IMR-90 (cell line): ENCODE measurements around the gene FERMT3. TPM values are rescaled to one million over a fixed set of nuclear protein-coding genes. Genes with fewer than 3 reads are reported as not detected.

Experiments
- ATAC-seq: fragments of 200-7000 bp; cut with Tn5 transposase; 2 replicates; pipeline ENCODE4 v1.9.1; 2020; ENCODE audit warnings: low read depth, mild to moderate bottlenecking, moderate library complexity
- BruUV-seq: library from RNA; stranded (reverse); fragments of 400-500 nt; replicated peaks from 2 replicates; lab custom pipeline; 2021; lab: Mats Ljungman, UMichigan
- CTCF ChIA-PET: fragments of 300-600 bp; formaldehyde crosslinking; extraction: SDS; loops from one replicate; lab custom pipeline; 2021; ENCODE audit warnings: antibody characterized with exemption; lab: Yijun Ruan, JAX
- POLR2A ChIA-PET: fragments of 300-600 bp; sonication (Branson Sonifier 250); formaldehyde crosslinking; loops from one replicate; lab custom pipeline; 2022; ENCODE audit warnings: antibody characterized with exemption; ENCODE audit not compliant: unreplicated experiment; lab: Charles Lee
- DNase-seq: peaks from one replicate; pipeline ENCODE4 v3.0.0; 2013
- H2AFZ ChIP-seq: replicated peaks from 2 replicates; pipeline ENCODE3; 2013; ENCODE audit warnings: low read length, mild to moderate bottlenecking; ENCODE audit not compliant: poor library complexity
- H2AK5ac ChIP-seq: 2 replicates; pipeline ENCODE4 v1.6.1; 2013; ENCODE audit warnings: low read depth, low read length, inconsistent platforms
- H2AK9ac ChIP-seq: replicated peaks from 2 replicates; pipeline ENCODE3; 2013; ENCODE audit warnings: mild to moderate bottlenecking, low read depth, low read length, moderate library complexity; ENCODE audit not compliant: poor library complexity
- H2BK120ac ChIP-seq: 2 replicates; pipeline ENCODE4 v1.6.1; 2013; ENCODE audit warnings: low read depth, low read length, inconsistent platforms
- H2BK15ac ChIP-seq: 3 replicates; pipeline ENCODE4 v1.6.1; 2013; ENCODE audit warnings: low read depth, low read length, inconsistent platforms
- H2BK20ac ChIP-seq: 2 replicates; pipeline ENCODE4 v1.6.1; 2013; ENCODE audit warnings: low read depth, mild to moderate bottlenecking, inconsistent platforms, low read length, moderate library complexity
- H2BK5ac ChIP-seq: 2 replicates; pipeline ENCODE4 v1.6.1; 2013; ENCODE audit warnings: mild to moderate bottlenecking, low read depth, low read length, inconsistent platforms; ENCODE audit not compliant: poor library complexity, severe bottlenecking
- H3K14ac ChIP-seq: replicated peaks from 2 replicates; pipeline ENCODE4 v1.6.1; 2013; ENCODE audit warnings: low read depth, low read length, inconsistent platforms
- H3K18ac ChIP-seq: 2 replicates; pipeline ENCODE4 v1.6.1; 2013; ENCODE audit warnings: low read depth, low read length, control low read depth
- H3K23ac ChIP-seq: 2 replicates; pipeline ENCODE4 v1.6.1; 2013; ENCODE audit warnings: low read depth, low read length, inconsistent platforms
- H3K27ac ChIP-seq: 2 replicates; pipeline ENCODE4 v1.5.1; 2013; ENCODE audit warnings: mild to moderate bottlenecking, control low read depth, low read length; ENCODE audit not compliant: insufficient read depth
- H3K27me3 ChIP-seq: 2 replicates; pipeline ENCODE4 v1.6.1; 2013; ENCODE audit warnings: low read length; ENCODE audit not compliant: control insufficient read depth, insufficient read depth
- H3K36me3 ChIP-seq: 2 replicates; pipeline ENCODE4 v1.6.1; 2013; ENCODE audit warnings: low read length, mixed read lengths; ENCODE audit not compliant: control insufficient read depth, insufficient read depth
- H3K4ac ChIP-seq: 2 replicates; pipeline ENCODE4 v1.6.1; 2013; ENCODE audit warnings: low read depth, low read length, inconsistent platforms
- H3K4me1 ChIP-seq: 2 replicates; pipeline ENCODE4 v1.6.1; 2013; ENCODE audit warnings: low read length, mixed read lengths; ENCODE audit not compliant: control insufficient read depth, insufficient read depth
- H3K4me2 ChIP-seq: 2 replicates; pipeline ENCODE4 v1.6.1; 2013; ENCODE audit warnings: low read depth, mild to moderate bottlenecking, control low read depth, low read length, moderate library complexity
- H3K4me3 ChIP-seq: 2 replicates; pipeline ENCODE4 v1.5.1; 2013; ENCODE audit warnings: low read depth, mild to moderate bottlenecking, control low read depth, low read length, moderate library complexity; ENCODE audit not compliant: insufficient read depth
- H3K56ac ChIP-seq: 2 replicates; pipeline ENCODE4 v1.6.1; 2013; ENCODE audit warnings: low read length, inconsistent platforms; ENCODE audit not compliant: insufficient read depth; ENCODE audit errors: extremely low read depth
- H3K79me1 ChIP-seq, 2 experiments: 2 replicates each; pipeline ENCODE4 v1.6.1; 2013; ENCODE audit warnings: low read length in 2 of 2, inconsistent platforms in 1 of 2, low read depth in 1 of 2
- H3K9ac ChIP-seq: 2 replicates; pipeline ENCODE4 v1.6.1; 2013; ENCODE audit warnings: low read depth, low read length, control low read depth
- H3K9me1 ChIP-seq: 2 replicates; pipeline ENCODE4 v1.6.1; 2013; ENCODE audit warnings: low read length, inconsistent platforms; ENCODE audit not compliant: insufficient read depth
- H3K9me3 ChIP-seq: 2 replicates; pipeline ENCODE4 v1.6.1; 2013; ENCODE audit warnings: low read length; ENCODE audit not compliant: control insufficient read depth, insufficient read depth
- H4K20me1 ChIP-seq: 2 replicates; pipeline ENCODE4 v1.6.1; 2013; ENCODE audit warnings: low read length, inconsistent platforms; ENCODE audit not compliant: insufficient read depth
- H4K5ac ChIP-seq: 2 replicates; pipeline ENCODE4 v1.6.1; 2013; ENCODE audit warnings: mild to moderate bottlenecking, low read depth, low read length, control low read depth
- H4K8ac ChIP-seq, 2 experiments: 2 replicates each; pipeline ENCODE4 v1.6.1; 2013; ENCODE audit warnings: low read depth in 2 of 2, low read length in 2 of 2, control low read depth in 1 of 2, inconsistent platforms in 1 of 2
- H4K91ac ChIP-seq: 2 replicates; pipeline ENCODE4 v1.6.1; 2013; ENCODE audit warnings: low read depth, low read length, inconsistent platforms; ENCODE audit not compliant: insufficient read depth
- CEBPB ChIP-seq: IDR thresholded peaks from 2 replicates; pipeline ENCODE4 v1.6.1; 2012; ENCODE audit warnings: low read depth, low read length, improper control_type of control experiment
- CHD1 ChIP-seq: IDR thresholded peaks from 2 replicates; pipeline ENCODE4 v1.6.1; 2012; ENCODE audit warnings: low read depth, low read length, improper control_type of control experiment
- CTCF ChIP-seq: conservative IDR thresholded peaks from 2 replicates; pipeline ENCODE4 v1.5.1; 2012; ENCODE audit warnings: mild to moderate bottlenecking, low read depth, low read length, improper control_type of control experiment
- ELK1 ChIP-seq: fragments of 150-350 bp; IDR thresholded peaks from 2 replicates; pipeline ENCODE4 v1.6.1; 2016; ENCODE audit warnings: low read depth, mild to moderate bottlenecking, low read length, moderate library complexity, borderline replicate concordance
- MXI1 ChIP-seq: IDR thresholded peaks from 2 replicates; pipeline ENCODE4 v1.6.1; 2012; ENCODE audit warnings: low read depth, mild to moderate bottlenecking, low read length, moderate library complexity, borderline replicate concordance
- NFE2L2 ChIP-seq: fragments of 150-350 bp; IDR thresholded peaks from 2 replicates; pipeline ENCODE4 v1.6.1; 2016; ENCODE audit warnings: low read depth, mild to moderate bottlenecking, low read length
- RAD21 ChIP-seq: IDR thresholded peaks from 2 replicates; pipeline ENCODE4 v1.6.1; 2012; ENCODE audit warnings: low read length, improper control_type of control experiment
- RCOR1 ChIP-seq: IDR thresholded peaks from 2 replicates; pipeline ENCODE4 v1.6.1; 2012; ENCODE audit warnings: mild to moderate bottlenecking, low read length, improper control_type of control experiment; ENCODE audit not compliant: insufficient replicate concordance
- RFX5 ChIP-seq: IDR thresholded peaks from 2 replicates; pipeline ENCODE4 v1.8.0; 2012; ENCODE audit warnings: low read depth, mild to moderate bottlenecking, low read length, moderate library complexity
- SMC3 ChIP-seq: fragments of 150-350 bp; IDR thresholded peaks from 2 replicates; pipeline ENCODE4 v1.6.1; 2016; ENCODE audit warnings: low read depth, mild to moderate bottlenecking, antibody characterized with exemption, low read length, moderate library complexity
- USF2 ChIP-seq: fragments of 150-350 bp; IDR thresholded peaks from 2 replicates; pipeline ENCODE4 v1.6.1; 2017; ENCODE audit warnings: mild to moderate bottlenecking, antibody characterized with exemption, low read length, low read depth
- WGBS, 2 experiments: methylation state at CpG; one replicate each; pipeline versions ENCODE4 v1.1.5 to v1.1.7; 2013; ENCODE audit warnings: missing lambda C conversion rate in 2 of 2; ENCODE audit not compliant: insufficient read length in 1 of 2; ENCODE audit errors: extremely low coverage in 2 of 2; 5-methylcytosine and 5-hydroxymethylcytosine counted together
- dilution Hi-C: fragments of 300-500 bp; cut with HindIII; formaldehyde crosslinking; loops from one replicate; pipeline ENCODE4 v1.14.3; 2018; ENCODE audit warnings: low sequenced_read_pairs; ENCODE audit not compliant: unreplicated experiment
- in situ Hi-C: fragments of 300-500 bp; cut with MboI; formaldehyde crosslinking; loops from 3 replicates; pipeline ENCODE4 v1.14.3; 2019; ENCODE audit warnings: low sequenced_read_pairs, inconsistent platforms, mixed read lengths
- intact Hi-C: fragments of 100-400 bp; cut with micrococcal nuclease; formaldehyde crosslinking; loops from 2 replicates; pipeline ENCODE4 v1.10.0; 2022
- polyA plus RNA-seq, 3 experiments: library from polyadenylated mRNA; depleted of rRNA; stranded (reverse); fragments of >200 nt; gene quantifications; 2 replicates each; pipeline ENCODE4 v1.2.3, GENCODE V29; 2012; ENCODE audit warnings: low replicate concordance in 1 of 3
- total RNA-seq: library from RNA; depleted of rRNA; stranded (reverse); fragments of >200 nt; gene quantifications from 2 replicates; pipeline ENCODE4 v1.2.3, GENCODE V29; 2012

Gene FERMT3
- total and polyA plus RNA-seq, 2 of the 4 experiments (the other 2 are of a cell fraction): 0.36 to 2.3 TPM

GRCh38 chr11:64254326-64254725, 47.8 kb downstream of the FERMT3 start:
- Histone ChIP-seq H2BK20ac (no peak overlapping the region), H3K27me3 (no peaks in the 10 kb centered on the region), H2AFZ (no peak overlapping the region), H3K27ac (no peak overlapping the region), H2BK120ac (no peak overlapping the region), H4K8ac (no peak overlapping the region), H3K9me3 (no peaks in the 10 kb centered on the region), H3K4me1 (peaks cover 10% of the 10 kb centered on the region), H3K56ac (no peak overlapping the region), H3K4me3 (no peak overlapping the region), H2BK5ac (no peak overlapping the region), H2AK5ac (no peak overlapping the region), H2BK15ac (no peak overlapping the region), H2AK9ac (no peak overlapping the region), H3K9me1 (no peaks in the 10 kb centered on the region), H3K18ac (no peak overlapping the region), H4K91ac (no peak overlapping the region), H4K5ac (no peak overlapping the region), H3K79me1 (peaks cover 10 to 65% of the 10 kb centered on the region in 2 experiments), H3K23ac (no peak overlapping the region), H4K20me1 (peaks cover 5% of the 10 kb centered on the region; the same call in 1 of the 2 replicates), H3K14ac (no peak overlapping the region), H3K9ac (no peak overlapping the region), H3K4me2 (no peak overlapping the region), H3K4ac (no peak overlapping the region), H3K36me3 (peaks cover 33% of the 10 kb centered on the region)
- POLR2A ChIA-PET: no interaction called here
- WGBS, 2 experiments: no CpG with 5 or more reads among the region's 7 CpGs
- intact Hi-C loops: no loop called here
- no peak for ATAC-seq
- dilution Hi-C loops: no loop called here
- DNase-seq: no peak
- CTCF ChIA-PET: interaction anchor here (0.6 kb wide), 1 partner anchor 555 kb away, joined by 3 read pairs; no protein-coding TSS in a partner anchor
- TF ChIP-seq CTCF (no peak), RFX5 (no peak), CHD1 (no peak), USF2 (no peak), ELK1 (no peak), MXI1 (no peak), CEBPB (no peak), SMC3 (no peak), RCOR1 (no peak), RAD21 (no peak), NFE2L2 (no peak)
- in situ Hi-C loops: no loop called here
- BruUV-seq: no TSS peak
